GM18867 (cell line): ENCODE data around the gene COPB2.

Source experiments
- ATAC-seq: cut with Tn5 transposase; IDR thresholded peaks from one replicate; pipeline ENCODE4 v1.9.1; 2021; ENCODE audit warnings: mild to moderate bottlenecking, moderate library complexity; ENCODE audit not compliant: unreplicated experiment

Gene COPB2

GRCh38 chr3:139309880-139310279, 79.6 kb downstream of the COPB2 start:
- no peak for ATAC-seq

- ATAC-seq, result no peak
These were observed 80.3 kb downstream of the COPB2 start for GRCh38 chr3:139309061-139309591.

- no peak for ATAC-seq
These were observed 80.9 kb downstream of the COPB2 start for GRCh38 chr3:139308560-139308959.

GRCh38 chr3:139307601-139308555, 81.6 kb downstream of the COPB2 start:
- ATAC-seq, result no peak
